IPS-NIHi11 (cell line): ENCODE measurements around the gene SPATA17.
"Not testable (repeated sequence)": the region's sequence is repeated elsewhere in the genome, so short reads cannot be mapped to it uniquely, and the experiment has no call there.

Experiments
- DNase-seq: peaks from one replicate; pipeline ENCODE4 v3.0.0; 2012; ENCODE audit warnings: mixed read lengths, low spot score

SPATA17 gene, protein sequence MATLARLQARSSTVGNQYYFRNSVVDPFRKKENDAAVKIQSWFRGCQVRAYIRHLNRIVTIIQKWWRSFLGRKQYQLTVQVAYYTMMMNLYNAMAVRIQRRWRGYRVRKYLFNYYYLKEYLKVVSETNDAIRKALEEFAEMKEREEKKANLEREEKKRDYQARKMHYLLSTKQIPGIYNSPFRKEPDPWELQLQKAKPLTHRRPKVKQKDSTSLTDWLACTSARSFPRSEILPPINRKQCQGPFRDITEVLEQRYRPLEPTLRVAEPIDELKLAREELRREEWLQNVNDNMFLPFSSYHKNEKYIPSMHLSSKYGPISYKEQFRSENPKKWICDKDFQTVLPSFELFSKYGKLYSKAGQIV

DNA sequence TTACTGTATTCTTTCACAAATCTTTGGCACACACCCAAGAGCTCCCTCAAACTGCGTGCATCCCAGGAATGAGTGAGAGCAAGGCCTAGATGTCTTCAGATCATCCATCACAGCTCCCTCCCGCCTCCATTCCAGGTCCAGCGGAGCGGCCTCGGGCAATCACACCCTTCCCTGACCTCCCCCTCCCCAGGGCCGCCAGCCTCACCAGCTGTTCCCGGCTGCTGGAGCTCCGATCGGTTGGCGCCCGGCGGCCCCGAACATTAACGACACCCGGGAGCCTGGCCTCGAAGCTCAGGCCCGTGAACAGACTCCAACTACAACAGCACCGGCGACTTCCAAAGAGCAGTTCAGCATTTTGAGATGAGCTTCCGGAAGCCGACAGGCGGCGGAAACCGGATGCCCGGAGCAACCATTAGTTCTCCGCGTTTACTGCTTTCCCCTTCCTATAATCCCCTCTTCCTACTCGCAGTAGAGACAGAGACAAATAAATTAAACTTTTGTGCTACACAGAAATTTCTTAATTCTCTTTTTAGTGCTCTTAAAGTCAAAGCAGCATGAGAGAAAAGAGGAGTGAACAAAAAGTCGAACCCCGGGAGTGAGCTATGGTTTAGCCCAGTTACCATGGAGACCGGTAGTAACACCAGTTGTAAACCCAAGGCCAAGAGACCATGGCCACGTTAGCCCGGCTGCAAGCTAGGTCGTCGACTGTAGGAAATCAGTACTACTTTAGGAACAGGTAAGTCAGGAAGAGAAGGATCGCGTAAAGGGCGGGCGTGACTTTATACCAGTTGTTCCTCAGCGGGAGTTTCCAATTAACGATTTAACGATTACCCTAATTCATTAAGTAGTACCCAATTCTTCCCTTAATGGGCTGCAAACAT, at the start of gene SPATA17, which contains the start of gene GPATCH2:
Gene SPATA17 (plus strand): TSS at position 634 of the 881 bp plus-strand sequence. CDS start 35 bp downstream, at position 669.
Gene GPATCH2 (minus strand): TSS at position 380 of the 881 bp plus-strand sequence. CDS start 119 bp downstream, at position 261.
- peak; percentile 85 for DNase-seq

DNA sequence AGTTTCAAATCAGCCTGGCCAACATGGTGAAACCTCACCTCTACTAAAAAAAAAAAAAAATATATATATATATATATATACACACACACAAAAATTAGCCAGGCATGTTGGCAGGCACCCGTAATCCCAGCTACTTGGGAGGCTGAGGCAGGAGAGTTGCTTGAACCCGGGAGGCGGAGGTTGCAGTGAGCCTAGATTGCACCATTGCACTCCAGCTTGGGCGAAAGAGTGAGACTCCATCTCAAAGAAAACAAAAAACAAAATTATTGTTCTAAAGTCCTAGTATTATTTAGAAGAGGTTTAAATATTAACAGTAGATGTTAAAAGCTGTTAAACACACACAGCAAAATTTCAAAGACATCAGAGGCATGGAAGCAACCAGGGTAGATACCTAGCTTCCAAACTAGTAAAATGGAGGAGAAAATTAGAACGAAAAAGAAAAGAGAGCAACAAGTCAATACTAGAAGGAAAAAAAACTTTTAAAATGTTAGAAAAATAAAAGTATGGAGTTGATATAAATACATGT, 46.8 kb upstream of the SPATA17 start:
- not testable (repeated sequence) for DNase-seq

DNA sequence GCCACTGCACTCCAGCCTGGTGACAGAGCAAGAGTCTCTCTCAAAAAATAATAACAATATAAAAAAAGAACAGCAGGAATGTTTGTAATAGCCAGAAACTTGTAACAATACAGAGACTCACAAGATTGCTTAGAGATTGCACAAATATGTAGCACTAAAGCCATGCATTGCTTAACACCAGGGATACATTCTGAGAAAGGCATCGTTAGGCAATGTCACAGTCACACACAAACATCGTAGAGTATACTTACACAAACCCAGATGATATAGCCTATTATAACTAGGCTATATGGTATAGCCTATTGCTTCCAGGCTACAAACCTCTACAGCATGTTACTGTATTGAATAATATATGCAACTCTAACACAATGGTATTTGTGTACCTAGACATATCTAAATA, 45.6 kb upstream of the SPATA17 start:
- no peak for DNase-seq

DNA sequence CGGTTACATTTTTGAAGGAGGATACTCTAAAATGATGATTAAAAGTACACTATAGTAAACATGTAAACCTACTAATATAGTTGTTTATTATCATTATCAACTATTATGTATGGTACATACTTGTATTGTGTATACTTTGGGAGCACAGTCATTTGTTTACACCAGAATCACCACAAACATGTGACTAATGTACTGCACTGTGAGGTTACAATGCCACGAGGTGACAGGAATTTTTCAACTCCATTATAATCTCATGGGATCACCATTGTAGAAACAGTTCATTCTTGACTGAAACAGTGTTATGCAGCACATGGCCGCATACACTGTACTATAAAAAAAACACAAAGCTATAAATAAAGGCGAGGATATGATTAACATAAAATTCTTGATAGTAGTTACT, 44.6 kb upstream of the SPATA17 start:
- no peak for DNase-seq

DNA sequence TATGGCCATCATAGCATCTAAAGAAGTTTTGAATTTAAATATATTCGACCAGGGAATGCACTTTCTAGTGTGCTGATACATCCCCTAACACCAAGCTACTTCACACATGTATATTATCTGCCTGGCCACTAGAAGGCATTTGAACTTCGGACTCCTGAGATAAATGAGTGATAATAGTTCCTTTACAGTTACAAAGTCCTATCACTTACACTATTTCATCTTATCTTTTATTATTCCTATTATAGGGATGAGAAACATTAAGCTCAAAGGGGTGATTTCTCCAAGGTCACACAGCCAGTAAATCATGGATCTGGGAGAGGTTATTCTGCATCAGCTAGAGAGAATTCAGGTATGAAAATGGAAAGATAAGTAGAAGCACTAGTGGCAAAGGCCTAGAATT, 40.5 kb upstream of the SPATA17 start:
- no peak for DNase-seq

DNA sequence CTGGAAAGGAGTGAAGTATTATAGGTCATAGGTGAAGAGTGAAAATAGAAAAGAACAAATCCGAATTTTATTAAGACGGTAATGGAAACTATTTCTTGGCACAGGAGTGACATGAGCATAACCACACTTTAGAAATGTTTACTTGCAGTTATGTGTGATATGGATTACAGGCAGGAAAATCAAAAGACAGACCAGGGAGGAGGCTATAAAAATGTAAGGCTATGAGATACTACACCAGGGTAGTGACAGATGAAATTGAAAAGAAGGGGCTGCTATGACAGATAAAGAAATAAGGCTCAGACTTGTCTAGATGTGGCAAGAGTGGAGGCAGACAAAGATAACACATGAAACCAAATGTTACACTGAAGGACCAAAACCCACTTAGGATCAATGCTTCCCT, 32.0 kb upstream of the SPATA17 start:
- DNase-seq: no peak

DNA sequence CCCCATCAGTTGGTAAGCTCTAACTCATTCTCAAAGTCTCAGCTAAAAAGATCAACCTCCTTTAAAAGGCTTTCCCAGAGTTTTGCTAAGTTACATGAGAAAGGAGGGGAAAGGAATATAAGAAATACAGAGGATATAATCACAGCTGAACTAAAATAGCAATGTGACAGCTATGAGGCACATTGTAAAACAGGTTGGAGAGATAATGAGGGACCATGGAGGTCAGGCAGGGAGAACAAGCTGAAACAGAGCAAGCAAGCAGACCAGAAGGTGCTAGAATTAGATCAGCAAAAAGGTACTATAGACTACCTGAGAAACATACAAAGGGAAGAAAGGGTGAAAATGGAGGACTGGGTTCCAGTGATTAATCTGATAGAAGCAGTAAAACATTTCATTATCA, 28.8 kb upstream of the SPATA17 start:
- DNase-seq: no peak

DNA sequence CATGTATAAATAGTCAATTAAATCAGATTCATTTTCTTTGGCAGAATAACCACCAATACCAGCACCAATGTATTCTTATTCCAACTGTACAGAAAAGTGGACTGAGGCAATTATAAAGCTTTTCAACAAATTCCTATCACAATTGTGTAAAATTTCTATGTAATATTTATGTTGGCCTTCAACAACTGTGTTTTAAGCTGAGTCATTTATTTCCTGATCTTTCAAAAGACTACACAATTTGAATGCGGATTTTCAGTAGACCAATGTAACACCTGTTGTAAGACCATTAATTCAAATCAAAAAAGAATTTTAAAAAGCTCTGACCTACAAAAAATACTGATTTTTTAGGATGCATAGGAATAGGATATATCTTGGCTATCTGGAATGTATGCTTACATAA, 25.8 kb upstream of the SPATA17 start:
- DNase-seq: no peak

DNA sequence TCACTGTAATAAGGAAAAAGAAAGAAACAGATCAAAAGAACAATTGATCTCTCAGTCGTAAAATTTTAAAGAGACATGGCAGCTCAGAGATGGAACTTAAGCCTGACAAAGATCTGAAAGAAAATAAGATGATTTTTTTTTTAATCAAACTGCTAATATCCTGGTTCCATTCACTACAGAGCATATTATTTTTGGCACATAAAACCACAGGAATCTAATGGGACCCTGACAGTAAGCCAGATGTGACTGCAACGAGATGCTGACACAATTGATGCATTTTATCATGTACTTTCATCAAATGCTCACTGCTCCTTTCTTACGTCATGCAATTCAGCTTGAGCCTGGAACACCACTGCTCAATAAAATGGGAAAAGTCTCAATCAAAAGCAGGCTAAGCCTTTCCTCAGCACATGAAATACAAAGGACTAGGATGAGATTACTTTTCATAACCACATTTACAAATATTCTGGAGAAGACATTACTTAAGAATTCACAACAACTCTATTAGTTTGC, 16.9 kb upstream of the SPATA17 start:
- no peak for DNase-seq

DNA sequence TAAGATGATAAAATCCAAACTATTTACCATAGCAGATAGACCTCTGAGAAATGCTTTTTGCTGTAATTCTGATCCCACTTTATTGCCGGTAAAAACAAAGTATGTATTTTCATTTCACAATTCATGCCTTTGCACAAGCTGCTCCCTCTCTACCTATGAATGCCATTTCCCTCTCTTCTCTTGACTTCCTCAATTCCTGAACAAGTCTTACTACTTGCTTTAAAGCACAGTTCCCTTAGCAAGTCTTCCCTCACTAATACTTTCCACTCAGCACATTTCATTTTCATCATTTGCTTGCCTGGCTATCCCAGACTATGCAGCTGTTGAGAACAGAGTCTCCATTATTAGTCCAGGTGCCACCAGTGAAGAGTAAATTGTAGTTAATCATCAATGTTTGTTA, 14.0 kb upstream of the SPATA17 start:
- no peak for DNase-seq

DNA sequence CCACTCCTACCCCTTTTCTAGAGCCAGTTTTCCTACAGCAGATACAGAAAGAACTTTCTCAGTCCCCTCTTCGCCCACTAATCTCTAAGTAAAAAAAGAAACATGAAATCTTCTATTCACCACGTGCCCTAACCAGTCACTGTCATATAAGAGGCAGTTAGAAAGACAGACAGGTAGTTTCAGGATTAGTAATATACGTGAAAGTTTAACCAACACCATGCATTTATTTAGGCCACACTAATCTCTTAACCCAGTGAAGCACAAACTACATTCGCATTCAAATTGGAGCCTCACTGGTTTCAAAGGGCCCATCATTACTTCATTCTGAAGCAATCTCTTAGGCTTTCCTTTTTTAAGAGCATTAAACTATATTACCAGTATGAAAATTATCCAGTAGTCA, 10.3 kb upstream of the SPATA17 start:
- DNase-seq: no peak

DNA sequence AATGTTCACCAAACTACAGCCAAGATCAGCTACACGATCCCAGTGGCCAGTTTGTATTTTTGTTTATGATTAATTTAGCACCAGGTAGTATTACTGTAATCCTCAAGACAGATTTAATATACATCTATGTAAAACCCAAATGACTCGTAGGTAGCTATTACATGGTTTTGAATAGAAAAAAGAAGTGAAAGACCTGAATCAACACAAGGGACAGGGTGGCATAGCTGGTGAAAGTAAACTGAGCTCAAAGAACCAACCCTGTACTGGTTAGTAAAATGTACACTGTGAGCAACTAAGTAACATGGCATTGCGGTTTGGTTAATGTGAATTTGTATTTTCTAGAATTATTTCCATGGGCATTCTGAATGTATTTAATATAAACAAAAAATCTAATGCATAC, 9.1 kb upstream of the SPATA17 start:
- DNase-seq: no peak

DNA sequence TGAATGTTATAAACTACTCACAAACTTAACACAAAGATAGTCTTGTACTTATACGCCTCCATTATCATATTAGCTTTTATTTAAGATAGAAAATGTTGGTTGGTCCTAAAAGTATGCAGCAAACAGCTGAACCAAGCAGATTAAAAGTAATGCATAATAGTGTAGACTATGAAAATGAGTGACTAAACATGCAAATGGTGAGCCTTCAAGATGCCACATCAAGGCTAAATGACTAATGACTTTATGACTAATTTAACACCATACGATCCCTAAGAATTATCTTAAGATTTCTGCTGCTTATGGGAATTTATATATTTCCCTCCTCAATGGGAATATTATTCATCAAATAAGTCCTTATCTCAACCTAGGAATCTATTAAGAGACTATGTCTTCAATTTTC, 4.8 kb upstream of the SPATA17 start:
- DNase-seq: no peak

DNA sequence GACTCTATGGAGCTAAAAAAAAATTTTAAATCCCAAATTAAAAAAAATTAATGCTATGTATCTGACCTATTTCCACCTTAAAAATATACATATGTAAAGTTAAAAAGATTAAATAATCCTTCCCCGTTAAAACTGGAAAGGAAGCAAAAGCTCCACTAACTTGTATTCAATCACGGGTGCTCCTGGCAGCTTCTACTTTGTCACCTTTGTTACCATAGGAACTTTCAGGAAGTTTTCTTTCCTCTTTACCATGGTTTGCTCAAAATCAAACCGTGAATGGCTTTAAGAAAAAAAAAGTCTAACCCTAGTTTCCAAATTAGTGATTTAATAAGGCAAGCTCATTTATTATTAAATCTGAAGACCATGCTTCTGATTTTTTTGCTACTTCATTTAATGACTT, 3.7 kb upstream of the SPATA17 start:
- no peak for DNase-seq

DNA sequence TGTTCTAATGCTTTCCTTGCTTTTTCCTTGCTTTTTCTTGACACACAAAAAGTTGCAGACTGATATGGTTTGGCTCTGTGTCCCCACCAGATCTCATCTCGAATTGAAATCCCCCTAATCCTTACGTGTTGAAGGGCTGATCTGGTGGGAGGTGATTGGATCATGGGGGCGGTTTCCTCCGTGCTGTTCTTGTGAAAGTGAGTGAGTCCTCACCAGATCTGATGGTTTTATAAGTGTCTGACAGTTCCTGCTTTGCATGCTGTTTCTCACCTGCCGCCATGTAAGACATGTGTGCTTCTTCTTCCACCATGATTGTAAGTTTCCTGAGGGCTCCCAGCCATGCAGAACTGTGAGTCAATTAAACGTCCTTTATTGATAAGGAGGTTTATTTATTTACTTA, 11.3 kb downstream of the SPATA17 start:
- DNase-seq: no peak

DNA sequence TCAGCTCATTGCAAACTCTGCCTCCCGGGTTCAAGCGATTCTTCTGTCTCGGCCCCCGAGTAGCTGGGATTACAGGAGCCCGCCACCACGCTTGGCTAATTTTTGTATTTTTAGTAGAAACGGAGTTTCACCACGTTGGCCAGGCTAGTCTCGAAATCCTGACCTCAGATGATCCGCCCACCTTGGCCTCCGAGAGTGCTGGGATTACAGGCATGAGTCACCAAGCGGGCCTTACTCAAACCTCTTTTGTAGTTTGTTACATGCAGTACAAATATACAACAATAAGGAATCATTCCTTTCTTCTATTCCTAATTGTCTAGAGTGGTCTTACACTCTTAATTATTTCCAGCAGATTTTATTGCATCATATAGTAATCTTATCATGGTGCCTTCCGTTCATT, 16.6 kb downstream of the SPATA17 start:
- DNase-seq: no peak

DNA sequence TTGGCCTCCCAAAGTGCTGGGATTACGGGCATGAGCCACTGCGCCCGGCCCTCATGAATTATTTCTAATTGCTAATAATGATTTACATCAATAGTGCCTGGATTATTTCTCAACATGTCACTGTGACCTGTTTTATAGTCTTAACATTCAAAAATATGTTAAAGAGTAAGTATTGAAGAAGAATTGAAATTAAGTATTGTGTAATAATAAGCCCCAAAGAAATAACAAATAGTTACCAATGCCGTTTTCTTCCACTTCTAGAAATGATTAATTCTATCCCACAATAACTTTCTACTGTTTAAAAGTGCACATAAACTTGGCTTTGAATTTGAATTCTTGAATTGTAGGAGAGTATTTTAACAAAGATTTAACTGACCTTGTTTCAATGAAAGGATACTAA, 19.5 kb downstream of the SPATA17 start:
- DNase-seq: no peak

DNA sequence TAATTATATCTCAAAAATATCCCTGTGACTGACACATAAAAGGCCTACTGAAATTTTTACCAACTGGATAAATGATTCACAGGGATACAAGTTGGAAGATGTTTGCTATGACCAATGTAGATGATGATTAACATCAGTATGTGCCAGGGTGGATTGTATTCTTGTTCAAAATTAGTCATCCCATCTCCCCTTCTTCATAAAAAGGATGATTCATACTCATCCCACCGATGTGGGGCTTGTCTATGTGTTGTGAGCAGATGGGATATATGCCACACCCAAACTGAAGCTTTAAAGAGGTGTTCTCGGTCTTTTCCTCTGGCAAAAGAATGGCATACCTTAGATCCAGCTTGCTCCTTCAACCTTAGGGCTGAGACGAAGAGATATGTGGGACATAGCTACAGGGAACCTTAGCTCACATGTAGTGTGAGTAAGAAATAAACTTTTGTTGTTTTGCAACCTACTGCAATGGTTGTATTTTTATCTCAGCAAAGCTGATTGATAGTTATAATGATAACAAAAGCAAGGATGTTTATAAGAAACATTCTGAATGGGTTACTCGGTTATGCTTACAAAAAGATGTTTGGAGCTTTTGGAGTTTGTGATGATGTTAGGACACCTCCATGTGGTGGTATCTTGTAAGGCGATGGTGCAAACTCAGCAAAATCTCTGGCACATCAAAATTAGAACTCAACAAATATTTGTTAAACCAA, 29.4 kb downstream of the SPATA17 start:
- DNase-seq: peak; percentile 7

DNA sequence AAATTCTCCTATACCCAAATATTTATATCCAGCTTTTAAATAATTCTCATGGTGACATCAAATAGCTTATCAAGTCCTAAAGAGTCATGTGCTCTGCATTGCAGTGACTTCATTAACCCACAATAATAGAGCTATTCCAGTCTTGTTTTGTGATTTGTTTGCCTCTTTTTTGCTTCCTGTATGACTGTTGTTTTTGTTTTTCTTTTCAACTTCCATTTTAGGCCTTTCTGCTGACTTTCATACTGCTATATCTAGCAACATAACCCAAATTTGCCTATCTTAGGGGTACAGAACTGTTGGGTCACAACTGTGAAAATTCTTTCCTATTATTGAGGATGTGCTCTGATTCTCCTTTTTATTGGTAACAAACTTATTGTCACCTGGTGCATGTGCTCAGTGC, 30.3 kb downstream of the SPATA17 start:
- DNase-seq: no peak

DNA sequence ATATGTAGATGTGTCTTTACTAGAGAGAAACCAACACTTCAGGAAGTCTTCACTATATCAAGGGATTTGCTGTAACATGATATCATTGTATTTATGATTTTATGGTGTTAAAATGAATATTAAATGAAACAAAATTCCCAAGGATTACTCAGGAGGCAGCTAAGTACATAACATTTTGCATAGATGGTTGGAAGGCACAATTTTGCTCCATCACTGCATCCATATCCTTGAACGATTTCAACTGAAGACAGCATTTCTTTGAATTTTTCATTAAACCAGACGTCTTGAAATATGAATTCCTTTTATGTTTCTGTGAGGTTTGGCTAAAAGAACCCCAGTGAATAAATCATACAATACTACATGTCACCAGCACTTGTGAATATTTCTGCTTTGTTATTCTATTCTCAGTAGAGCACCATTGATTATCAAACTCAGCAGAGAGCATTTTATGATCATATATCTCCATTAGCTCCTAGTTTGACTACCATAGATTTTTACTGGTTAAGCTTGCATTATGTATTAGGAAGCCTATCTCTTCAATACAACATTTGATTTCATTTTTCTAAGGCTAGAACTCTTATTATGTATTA, 37.3 kb downstream of the SPATA17 start:
- DNase-seq: no peak

DNA sequence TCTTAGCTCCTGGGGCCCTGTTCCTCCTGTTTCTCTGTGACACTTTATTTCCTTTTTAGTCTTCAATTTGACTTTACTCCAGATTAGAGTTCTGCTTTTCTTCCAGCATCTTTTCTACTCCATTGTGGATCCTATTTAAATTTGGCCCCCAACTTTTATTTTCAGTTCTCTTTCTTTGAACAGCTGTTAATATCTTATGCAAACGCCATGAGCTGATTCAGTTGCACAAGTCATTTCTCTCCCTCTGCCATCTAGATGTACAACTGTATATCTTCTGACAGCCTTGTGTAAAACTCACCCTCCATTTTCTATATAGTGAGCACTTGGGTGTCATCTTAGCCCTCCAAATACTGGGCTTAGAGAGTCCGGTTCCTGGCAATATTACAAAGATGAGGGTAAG, 42.2 kb downstream of the SPATA17 start:
- DNase-seq: no peak
